GOT3 (cell line): ENCODE data around the gene UNC5C.
"Not testable (repeated sequence)": the region's sequence is repeated elsewhere in the genome, so short reads cannot be mapped to it uniquely, and the experiment has no call there.

Experiments used
- DNase-seq: peaks from one replicate; lab custom pipeline; 2025; ENCODE audit warnings: mixed read lengths; lab: John Stamatoyannopoulos, UW

The UNC5C gene

GRCh38 chr4:95180531-95181242, 368.1 kb downstream of the UNC5C start:
- no peak for DNase-seq

- DNase-seq = no peak
These were observed 369.8 kb downstream of the UNC5C start for GRCh38 chr4:95178938-95179337.

GRCh38 chr4:95171377-95171776, 377.4 kb downstream of the UNC5C start:
- DNase-seq = not testable (repeated sequence)

GRCh38 chr4:95170176-95170575, 378.6 kb downstream of the UNC5C start:
- DNase-seq = no peak

GRCh38 chr4:95167805-95168204, 381.0 kb downstream of the UNC5C start:
- no peak for DNase-seq

- no peak for DNase-seq
These were observed 382.7 kb downstream of the UNC5C start for GRCh38 chr4:95165926-95166524.

- no peak for DNase-seq
These were observed 385.9 kb downstream of the UNC5C start for GRCh38 chr4:95162867-95163266.

- no peak for DNase-seq
These were observed 386.8 kb downstream of the UNC5C start for GRCh38 chr4:95161781-95162469.

GRCh38 chr4:95159384-95159783, 389.4 kb downstream of the UNC5C start:
- no peak for DNase-seq

- no peak for DNase-seq
These were observed 390.1 kb downstream of the UNC5C start for GRCh38 chr4:95158626-95159025.

GRCh38 chr4:95158045-95158444, 390.7 kb downstream of the UNC5C start:
- no peak for DNase-seq

GRCh38 chr4:95157596-95157995, 391.2 kb downstream of the UNC5C start:
- no peak for DNase-seq

- DNase-seq = no peak
These were observed 392.4 kb downstream of the UNC5C start for GRCh38 chr4:95156452-95156765.

- DNase-seq = no peak
These were observed 392.9 kb downstream of the UNC5C start for GRCh38 chr4:95155759-95156451.

GRCh38 chr4:95153182-95153581, 395.6 kb downstream of the UNC5C start:
- DNase-seq = no peak

GRCh38 chr4:95151255-95151654, 397.5 kb downstream of the UNC5C start:
- DNase-seq = no peak

GRCh38 chr4:95142932-95143331, 405.8 kb downstream of the UNC5C start:
- no peak for DNase-seq

- DNase-seq = no peak
These were observed 407.4 kb downstream of the UNC5C start for GRCh38 chr4:95141361-95141760.

- not testable (repeated sequence) for DNase-seq
These were observed 409.3 kb downstream of the UNC5C start for GRCh38 chr4:95139424-95139823.

GRCh38 chr4:95134016-95134415, 414.8 kb downstream of the UNC5C start:
- not testable (repeated sequence) for DNase-seq

- DNase-seq = peak; percentile 3
These were observed 418.9 kb downstream of the UNC5C start for GRCh38 chr4:95129821-95130311.

GRCh38 chr4:95129031-95129430, 419.7 kb downstream of the UNC5C start:
- DNase-seq = no peak
